Measurements from ENCODE around the gene SYCP2L.
"Not testable (repeated sequence)": the region's sequence is repeated elsewhere in the genome, so short reads cannot be mapped to it uniquely, and the experiment has no call there.

SYCP2L gene

DNA sequence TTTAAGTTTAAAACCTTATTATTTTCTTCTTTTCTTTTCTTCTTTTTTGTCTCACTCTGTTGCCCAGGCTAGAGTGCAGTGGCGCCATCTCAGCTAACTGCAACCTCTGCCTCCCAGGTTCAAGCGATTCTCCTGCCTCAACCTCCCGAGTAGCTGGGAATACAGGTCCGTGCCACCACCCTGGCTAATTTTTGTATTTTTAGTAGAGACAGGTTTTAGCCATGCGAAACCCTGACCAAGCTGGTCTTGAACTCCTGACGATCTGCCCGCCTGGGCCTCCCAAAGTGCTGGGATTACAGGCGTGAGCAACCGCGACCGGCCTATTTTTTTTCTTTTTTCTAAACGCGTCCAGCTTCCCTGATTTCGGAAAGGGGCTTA, 4.6 kb upstream of the SYCP2L start:
- not testable (repeated sequence) for DNase-seq

DNA sequence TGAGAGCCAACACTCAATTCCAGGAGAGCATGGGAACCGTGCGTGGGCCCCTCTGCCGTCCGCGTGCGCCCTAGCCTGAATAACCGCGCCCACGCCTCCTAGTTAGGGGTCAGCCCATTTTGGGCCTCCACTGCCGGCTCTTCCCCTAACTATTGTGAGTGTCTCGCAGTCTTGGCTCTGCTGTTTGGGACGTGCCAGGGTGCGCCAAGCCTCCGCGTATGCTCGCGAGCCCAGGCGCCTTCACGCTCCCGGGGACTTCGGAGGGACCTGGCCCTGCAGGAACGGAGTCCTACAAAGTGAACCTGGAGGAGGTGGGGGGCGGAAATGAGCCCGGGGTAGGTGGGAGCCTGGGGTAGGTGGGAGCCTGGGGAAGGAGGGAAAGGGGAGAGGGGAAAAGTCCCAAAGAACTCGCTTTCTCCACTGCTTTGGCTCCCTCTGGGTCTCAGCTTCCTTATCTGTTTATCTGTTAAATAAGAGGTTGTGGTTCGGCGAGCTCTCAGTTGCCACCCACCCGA, 4.1 kb upstream of the SYCP2L start:
- DNase-seq: no peak

DNA sequence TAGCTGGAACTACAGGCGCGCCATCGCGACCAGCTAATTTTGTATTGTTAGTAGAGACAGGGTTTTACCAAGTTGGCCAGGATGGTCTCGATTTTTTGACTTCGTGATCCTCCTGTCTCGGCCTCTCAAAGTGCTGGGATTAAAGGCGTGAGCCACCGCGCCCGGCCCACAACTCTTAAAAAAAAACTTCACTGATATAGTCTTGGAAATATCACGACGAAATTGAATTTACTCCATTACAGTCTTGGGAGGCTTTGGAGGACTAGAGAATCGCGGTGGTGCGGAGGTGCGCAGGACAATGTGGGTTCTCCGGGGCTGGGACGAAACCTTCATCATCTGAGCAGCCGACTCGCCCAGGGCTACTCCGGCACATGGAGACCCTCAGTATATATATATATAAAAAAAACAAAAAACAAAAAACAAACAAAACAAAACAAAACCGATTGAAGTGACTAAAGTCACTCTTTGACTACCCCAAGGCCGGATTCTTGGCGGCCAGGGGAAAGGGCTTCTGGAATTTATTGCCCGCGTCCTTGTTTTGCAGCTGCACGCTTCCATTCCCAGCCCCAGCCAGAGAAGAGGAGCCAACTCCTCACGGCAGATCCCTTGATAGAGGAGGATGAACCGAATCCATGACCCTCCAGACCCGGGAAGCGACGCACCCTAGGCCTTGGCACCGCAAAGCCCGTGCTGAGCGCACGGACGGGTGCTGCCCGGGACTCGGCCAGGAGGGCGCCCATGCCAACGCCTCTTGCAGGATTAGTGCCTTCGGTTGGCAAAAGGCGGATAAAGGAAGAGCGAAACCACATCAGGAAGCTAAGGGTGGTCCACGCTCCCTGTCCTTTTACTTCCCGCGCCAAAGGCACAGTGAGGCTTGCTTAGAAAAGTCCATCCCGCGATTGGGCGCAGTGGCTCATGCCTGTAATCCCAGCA, 3.3 kb upstream of the SYCP2L start:
- DNase-seq: no peak

DNA sequence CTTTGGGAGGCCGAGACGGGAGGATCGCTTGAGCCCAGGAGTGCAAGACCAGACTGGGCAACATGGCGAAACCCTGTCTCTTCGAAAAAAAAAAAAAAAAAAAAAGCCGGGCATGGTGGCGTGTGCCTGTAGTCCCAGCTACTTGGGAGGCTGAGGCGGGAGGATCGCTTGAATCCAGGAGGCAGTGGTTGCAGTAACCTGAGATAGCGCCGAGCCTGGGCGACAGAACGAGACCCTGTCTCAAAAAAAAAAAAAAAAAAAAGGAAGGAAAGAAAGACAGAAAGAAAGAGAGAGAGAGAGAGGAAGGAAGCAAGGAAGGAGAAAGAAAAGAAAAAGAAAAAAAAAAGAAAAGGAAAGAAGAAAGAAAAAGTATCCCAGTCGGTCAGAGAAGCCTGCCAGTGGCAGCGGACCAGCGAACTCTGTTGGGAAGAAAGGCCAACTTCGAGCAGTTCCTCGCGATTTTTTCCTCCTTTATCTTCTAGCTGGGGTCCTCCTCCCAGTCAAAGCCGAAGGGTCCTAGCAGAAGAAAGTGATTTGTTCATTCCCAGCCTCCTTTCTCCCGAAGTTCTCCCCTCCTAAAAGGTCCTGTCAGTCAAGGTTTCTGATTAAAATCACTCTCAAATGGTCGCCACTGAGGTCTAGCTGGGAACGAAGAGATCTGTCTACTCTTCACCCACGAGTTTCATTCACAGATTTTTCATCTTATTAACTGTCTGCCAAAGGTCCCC, 2.4 kb upstream of the SYCP2L start:
- no peak for DNase-seq

DNA sequence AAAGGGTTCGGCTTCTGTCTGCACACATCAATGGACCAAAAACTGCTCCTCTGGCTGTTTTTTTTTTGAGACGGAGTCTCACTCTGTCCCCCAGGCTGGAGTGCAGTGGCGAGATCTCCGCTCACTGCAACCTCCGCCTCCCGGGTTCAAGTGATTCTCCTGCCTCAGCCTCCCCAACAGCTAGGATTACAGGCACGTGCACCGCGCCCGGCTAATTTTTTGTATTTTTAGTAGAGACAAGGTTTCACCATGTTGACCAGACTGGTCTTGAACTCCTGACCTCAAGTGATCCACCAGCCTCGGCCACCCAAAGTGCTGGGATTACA, 524 bp upstream of the SYCP2L start:
- not testable (repeated sequence) for DNase-seq

DNA sequence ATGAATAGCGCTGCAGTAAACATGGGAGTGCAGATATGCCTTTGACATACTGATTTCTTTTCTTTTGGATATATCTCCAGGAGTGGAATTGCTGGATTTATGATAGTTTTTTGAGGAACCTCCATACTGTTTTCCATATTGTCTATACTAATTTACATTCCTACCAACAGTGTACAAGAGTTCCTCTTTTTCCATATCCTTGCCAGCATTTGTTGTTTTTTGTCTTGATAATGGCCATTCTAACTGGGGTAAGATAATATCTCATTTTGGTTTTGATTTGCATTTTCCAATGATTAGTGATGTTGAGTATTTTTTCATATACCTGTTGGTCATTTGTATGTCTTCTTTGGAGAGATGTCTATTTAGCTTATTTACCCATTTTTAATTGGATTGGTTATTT, 3.3 kb downstream of the SYCP2L start:
- DNase-seq: no peak

DNA sequence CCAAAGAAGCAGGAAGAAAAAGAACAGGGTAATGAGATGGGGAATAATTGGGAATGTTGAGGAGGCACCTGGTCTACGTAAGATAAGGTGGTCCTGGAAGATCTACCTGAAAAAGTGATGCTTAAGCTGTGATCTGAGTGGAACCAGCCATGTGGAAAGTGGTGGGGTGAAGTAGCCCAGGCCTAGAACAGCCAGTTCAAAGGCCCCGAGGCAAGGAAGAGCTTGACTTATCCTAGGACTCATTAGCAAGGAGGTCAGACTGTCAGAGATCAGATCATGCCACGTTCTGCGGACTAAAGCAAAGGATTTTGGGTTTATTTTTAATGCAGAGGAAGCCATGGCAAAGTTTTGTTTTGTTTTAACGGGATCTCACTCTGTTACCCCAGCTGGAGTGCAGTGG, 5.1 kb downstream of the SYCP2L start:
- no peak for DNase-seq

DNA sequence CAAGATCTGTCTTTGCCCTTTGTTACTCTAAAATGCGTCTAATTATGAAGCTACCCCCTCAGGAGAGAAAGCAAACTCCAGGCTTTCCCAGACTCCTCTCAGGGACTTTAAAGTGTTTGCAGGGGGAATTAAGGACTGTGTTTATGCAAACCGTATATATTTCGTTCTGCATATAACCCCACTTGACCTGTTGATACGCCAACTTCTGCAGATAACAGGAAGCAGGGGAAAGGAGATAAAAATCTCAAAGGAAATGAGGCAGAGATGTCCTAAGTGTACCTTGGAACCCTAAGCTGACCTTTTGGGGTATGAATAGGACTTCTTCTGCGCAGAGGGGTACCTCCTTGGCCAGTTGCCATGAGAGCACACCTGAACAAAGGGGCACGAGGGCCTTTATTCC, 8.1 kb downstream of the SYCP2L start:
- DNase-seq: no peak

DNA sequence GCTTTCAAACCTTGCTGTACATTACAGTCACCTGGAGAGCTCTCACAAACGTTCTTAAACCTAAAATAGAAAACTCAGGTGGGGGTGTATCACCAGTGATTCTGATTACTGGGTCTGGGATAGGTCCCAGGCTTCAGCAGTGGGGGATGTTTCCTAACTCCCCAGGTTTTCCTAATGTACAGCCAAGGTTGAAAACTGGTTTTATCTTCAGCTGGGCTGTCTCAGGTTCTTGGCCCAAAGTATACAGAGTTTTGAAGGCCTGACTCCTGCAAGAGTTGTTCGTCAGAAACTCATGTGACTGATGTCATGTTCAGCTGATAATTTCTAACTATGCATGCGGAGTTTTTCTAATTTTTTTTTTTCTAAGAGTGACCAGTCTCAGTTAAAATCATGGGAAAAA, 9.8 kb downstream of the SYCP2L start:
- DNase-seq: no peak

DNA sequence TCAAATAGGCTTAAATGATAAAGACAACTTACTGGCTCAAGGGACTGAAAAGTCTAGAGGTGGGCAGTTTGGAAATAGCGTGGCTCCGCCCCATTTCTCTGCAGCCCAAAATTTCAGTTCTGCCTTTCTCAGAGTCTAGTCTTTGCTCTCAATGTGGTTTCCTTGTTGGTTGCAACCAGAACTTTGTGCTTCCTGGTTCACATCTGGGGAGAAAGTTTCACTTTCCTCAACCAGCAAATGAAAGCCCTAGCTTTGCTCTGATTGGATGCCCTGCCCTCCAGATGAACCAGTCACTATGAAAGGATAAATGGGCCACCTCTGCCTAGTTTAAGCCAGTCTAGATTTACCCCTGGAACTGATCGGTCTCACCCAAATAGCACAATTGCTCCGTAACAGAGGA, 14.9 kb downstream of the SYCP2L start:
- DNase-seq: peak; percentile 3 to 6

DNA sequence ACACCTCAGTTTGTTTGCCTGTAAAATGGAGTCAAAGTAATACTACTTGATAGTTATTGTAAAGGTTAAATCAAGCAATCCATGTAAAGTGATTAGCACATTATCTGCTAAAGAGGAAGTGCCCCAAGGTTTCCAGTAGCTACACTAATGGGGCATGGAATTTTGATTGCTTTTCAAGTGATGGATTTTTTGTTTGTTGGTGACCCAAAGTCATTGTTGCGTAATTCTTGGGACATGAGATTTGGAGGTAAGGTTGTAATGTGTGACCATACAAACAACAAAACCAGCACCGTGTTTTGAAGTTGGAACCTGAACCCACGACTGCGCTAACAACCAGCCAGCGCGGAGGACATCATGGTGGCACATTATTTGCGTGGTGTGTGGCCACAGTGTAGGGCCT, 17.2 kb downstream of the SYCP2L start:
- no peak for DNase-seq

DNA sequence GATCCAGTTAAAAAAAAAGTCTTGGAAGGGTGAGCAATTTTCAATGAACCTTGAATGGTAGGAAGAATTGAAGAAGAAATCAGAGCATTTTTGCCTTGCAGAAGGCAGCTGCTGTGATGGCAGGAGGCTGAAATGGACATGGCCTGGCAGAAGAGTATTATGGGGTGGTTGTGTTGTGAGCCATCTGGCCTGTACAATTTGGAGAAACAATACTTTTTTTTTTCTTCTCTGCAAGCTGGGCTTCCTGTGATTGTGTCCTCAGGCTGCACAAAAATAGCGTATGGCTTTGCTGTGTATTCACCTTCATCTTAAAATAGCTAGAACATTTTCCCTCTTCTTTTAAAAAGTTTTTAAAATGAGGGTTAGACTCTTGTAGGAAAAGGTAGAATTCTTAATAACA, 21.4 kb downstream of the SYCP2L start:
- no peak for DNase-seq

DNA sequence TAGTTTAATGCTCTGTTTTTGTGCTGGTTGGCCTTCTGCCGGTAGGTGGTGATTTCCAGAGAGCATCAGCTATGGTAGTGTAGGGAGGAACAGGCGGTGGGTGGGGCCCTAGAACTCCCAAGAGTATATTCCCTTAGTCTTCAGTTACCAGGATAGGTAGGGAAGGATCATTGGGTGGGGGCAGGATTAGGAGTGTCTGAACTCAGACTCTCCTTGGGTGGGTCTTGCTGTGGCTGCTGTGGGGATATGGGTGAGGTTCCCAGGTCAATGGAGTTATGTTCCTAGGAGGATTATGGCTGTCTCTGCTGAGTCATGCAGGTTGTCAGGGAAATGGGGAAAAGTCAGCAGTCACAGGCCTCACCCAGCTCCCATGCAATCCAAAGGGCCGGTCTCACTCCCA, 32.7 kb downstream of the SYCP2L start:
- not testable (repeated sequence) for DNase-seq

DNA sequence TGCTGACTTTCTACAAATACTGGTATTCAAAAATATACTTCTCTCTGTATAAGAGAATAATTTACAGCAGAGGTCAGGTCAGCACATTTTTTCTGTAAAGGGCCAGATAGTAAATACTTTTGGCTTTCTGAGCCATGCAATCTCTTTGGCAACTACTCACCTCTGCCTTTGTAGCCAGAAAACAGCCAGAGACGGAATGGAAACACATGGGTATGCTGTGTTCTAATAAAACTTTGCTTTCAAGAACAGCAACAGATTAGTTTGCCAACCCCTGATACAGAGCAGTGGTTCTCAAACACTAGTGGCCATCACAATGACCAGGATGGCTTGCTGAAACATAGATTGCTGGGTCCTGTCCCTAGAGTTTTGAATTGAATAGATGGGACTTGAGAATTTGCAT, 46.3 kb downstream of the SYCP2L start:
- no peak for DNase-seq

DNA sequence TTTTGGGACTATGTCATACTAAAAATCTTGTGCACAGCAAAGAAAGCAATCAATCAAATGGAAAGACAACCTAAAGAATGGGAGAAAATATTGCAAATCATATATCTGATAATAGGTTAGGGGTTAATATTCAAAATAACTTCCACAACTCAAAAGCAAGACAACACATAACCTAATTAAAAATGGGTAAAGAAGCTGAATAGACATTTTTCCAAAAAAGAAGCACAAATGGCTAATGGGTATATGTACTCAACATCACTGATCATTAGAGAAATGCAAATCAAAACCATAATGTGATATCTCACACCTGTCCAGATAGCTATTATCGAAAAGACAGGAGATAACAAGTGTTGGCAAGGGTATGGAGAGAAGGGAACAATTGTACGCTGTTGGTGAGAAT, 53.0 kb downstream of the SYCP2L start:
- no peak for DNase-seq

DNA sequence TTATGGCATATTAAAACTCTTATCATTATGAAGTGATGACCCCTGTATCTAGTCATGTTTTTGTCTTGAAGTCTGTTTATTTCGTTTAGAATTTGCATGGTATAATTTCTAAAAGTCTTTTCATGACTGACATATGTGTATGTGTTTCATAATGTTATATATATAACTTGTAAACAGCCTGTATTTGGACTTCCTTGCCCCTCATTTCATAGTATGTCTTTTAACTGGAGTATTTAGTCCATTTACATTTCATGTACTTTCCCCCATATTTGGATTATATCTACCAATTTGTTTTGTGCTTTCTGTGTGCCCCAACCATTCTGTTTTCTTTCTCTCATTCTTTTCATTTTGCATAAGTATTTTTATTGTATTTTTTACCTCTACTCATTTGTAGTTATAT, 59.0 kb downstream of the SYCP2L start:
- DNase-seq: no peak

DNA sequence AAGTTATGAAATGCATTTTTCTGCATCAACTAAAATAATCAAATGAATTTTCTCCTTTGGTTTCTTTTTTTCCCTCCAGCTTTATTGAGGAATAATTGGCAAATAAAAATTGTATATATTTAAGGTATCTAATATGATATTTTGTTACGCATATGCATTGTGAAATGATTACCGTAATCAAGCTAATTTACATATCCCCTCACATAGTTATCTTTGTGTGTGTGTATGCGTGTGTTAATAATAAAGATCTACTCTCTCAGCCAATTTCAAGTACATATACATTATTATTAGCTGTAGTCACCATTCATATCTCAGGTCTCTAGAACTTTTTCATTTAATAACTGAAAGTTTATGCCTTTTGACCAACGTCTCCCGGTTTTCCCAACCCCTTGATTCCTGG, 61.1 kb downstream of the SYCP2L start:
- no peak for DNase-seq

DNA sequence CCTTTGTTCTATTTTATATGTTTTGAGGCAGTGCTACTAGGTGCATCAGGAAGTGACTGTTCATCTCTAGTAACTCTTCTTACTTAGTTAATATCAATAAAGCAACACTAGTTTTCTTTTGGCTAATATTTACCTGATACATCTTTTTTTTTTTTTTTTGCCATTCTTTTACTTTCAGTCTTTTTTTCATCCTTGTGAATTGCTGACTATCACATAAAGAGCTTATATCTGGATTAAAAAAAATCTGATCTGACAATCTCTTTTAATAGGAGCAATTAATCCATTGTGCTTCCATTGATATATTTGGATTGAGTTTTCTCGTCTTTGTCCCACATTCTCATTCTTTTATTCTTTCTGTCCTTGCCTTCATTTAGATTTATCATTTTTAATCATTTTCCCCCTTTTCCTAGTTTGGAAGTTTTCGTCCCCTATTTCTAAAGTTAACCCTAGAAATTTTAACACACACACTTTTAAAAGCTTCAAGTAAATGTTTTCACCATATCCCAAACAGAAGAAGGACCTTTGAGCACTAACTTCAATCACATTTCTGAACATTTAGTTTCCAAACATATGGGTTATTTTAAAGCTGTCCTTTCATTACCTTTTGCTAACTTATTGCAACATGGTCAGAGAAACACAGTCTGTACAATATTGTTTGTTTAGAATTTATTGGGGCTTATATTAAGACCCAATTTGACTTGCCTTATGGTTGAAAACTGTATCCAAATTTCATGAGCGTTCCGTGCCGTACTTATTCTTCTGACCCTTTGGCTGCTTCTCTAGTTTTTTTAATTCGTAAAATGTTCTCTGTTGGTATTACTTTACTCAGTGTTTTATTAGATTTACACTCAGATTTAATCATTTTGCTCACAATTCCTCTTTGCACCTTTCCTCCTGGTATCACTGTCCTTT, 63.0 kb downstream of the SYCP2L start:
- no peak for DNase-seq

DNA sequence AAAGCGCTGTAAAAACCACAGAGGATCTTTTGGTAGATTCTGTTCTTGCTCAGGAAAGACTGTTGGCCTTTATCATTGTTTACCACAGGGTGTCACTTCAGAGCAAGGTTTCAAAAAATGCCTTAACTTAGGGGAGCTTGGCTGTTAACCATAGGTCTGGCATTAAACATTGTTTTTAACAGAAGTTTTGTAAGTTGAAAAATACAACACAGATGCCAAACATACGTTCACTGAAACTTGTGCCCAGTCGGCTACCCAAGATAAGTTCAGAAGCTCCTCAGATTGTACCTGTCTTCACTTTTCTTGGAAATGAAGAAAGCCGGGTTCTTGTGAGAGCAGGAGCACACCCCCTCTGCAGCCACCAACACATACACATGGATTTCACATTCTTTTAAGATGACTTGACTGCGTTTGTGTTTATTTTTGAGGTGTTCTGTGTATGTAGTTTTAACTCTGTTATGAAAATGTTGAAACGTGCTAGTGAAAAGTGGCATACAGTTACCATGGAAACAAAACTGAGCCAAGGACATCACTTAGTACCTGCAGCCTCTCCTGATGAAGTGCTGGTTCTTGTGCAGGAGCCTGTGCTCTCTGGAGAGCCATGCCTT, 64.9 kb downstream of the SYCP2L start:
- DNase-seq: peak in 1 of 2 donors; percentile 38

DNA sequence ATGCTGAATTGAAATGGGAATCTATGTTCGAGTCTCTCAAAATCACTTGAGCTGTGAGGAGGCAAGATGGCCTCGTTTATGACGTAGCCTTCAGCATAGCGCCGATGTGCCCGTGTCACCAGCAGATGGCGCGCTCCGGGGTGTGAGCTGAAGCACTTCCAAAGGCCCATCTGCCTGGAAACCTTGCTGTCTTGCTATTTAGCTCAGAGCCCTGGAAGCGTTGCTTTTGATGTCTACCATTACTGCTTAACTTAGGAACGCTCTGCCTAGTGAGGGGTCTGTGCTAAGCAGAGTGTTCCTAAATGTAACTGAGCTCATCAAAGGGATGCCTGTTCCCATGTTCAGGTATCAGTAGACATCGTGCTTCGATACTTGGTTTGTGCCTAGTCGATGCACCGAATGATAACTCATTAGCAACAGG, 67.7 kb downstream of the SYCP2L start:
- peak; percentile 6 to 51 for DNase-seq

DNA sequence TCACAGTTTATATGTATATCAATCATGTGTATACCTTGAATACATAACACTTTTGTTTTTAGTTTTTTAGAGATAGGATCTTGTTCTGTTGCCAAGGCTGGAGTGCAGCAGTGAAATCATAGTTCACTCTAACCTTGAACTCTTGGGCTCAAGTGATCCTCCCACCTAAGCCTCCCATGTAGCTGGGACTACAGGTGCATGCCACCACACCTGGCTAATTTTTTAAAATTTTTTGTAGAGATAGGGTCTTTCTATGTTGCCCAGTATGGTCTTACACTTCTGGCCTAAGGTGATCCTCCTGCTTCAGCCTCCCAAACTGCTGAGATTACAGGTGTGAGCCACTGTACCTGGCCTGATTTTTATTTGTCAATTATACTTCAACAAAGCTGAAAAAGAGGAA, 69.9 kb downstream of the SYCP2L start:
- DNase-seq: no peak

DNA sequence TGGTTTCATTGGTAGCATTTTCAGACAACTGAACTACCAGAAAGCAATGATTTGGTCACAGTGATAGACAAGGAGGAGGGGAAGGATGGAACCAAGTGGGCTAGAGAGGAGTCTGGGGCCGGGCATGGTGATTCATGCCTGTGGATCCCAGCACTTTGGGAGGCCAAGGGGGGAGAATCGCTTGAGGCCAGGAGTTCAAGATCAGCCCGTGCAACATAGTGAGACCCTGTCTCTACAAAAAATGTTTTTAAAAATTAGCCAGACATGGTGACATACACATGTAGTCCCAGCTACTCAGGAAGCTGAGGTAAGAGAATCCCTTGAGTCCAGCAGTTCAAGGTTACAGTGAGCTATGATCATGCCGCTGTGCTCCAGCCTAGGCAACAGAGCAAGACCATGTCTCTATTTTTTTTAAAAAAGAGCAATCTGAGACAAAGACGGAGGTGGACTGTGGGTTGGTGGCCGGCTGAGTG, 70.6 kb downstream of the SYCP2L start:
- no peak for DNase-seq

DNA sequence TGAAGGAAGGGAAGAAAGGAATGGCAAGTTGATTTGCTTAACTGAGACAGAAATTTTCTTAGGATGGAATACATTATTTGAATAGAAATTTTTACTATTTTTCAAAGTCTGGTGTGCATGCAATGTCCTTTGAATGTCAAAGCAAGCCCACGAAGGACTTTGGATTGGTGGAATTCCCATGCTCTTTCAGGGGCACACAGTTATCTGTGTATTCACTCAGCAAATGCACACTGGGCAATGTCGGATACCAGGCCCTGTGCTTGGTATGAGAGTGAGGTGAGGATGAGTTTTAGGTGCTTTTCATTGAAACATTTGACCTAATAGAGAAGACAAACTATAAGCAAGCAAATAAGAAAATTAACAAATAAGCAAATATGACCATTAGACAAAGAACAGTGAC, 73.3 kb downstream of the SYCP2L start:
- DNase-seq: no peak
